H9 (cell line): ENCODE measurements around the gene OR2V1. TPM values are rescaled to one million over a fixed set of nuclear protein-coding genes. Genes with fewer than 3 reads are reported as not detected.
A peak's percentile ranks its signal among the peaks of the same experiment; 100 is the strongest.

Source experiments
- DNase-seq: peaks from one replicate; pipeline ENCODE4 v3.0.0-alpha.2; 2017
- H2AFZ ChIP-seq: one replicate; pipeline ENCODE4 v1.6.1; 2013; ENCODE audit warnings: mild to moderate bottlenecking, low read length, control low read depth, moderate library complexity
- H2AK5ac ChIP-seq: 2 replicates; pipeline ENCODE4 v1.6.1; 2013; ENCODE audit warnings: low read length, control low read depth, mixed read lengths; ENCODE audit not compliant: insufficient read length
- H2BK120ac ChIP-seq: one replicate; pipeline ENCODE4 v1.6.1; 2013; ENCODE audit warnings: low read depth, mild to moderate bottlenecking, low read length, control low read depth, inconsistent platforms; ENCODE audit not compliant: poor library complexity, severe bottlenecking
- H2BK12ac ChIP-seq: 2 replicates; pipeline ENCODE4 v1.6.1; 2013; ENCODE audit warnings: low read length, control low read depth, mixed read lengths, low read depth; ENCODE audit not compliant: insufficient read length
- H2BK15ac ChIP-seq: 2 replicates; pipeline ENCODE4 v1.6.1; 2013; ENCODE audit warnings: low read depth, low read length, control low read depth
- H2BK20ac ChIP-seq: one replicate; pipeline ENCODE4 v1.6.1; 2013; ENCODE audit warnings: low read depth, mild to moderate bottlenecking, low read length, control low read depth, inconsistent platforms; ENCODE audit not compliant: poor library complexity, severe bottlenecking
- H2BK5ac ChIP-seq: 2 replicates; pipeline ENCODE4 v1.6.1; 2013; ENCODE audit warnings: low read length, control low read depth, mixed read lengths; ENCODE audit not compliant: insufficient read length
- H3K14ac ChIP-seq: 2 replicates; pipeline ENCODE4 v1.6.1; 2013; ENCODE audit warnings: low read length, control low read depth; ENCODE audit not compliant: insufficient read depth
- H3K18ac ChIP-seq: 2 replicates; pipeline ENCODE4 v1.6.1; 2013; ENCODE audit warnings: low read depth, mild to moderate bottlenecking, mixed read lengths, low read length, control low read depth; ENCODE audit not compliant: insufficient read length
- H3K23ac ChIP-seq: 2 replicates; pipeline ENCODE4 v1.6.1; 2013; ENCODE audit warnings: low read length, control low read depth, mixed read lengths, low read depth; ENCODE audit not compliant: insufficient read length
- H3K23me2 ChIP-seq: 2 replicates; pipeline ENCODE4 v1.6.1; 2013; ENCODE audit warnings: low read depth, mild to moderate bottlenecking, mixed read lengths, low read length, control low read depth; ENCODE audit not compliant: insufficient read length, poor library complexity, severe bottlenecking
- H3K27ac ChIP-seq: 2 replicates; pipeline ENCODE4 v1.5.1; 2013; ENCODE audit warnings: low read length, control low read depth, mixed read lengths, low read depth; ENCODE audit not compliant: insufficient read length
- H3K27me3 ChIP-seq: 2 replicates; pipeline ENCODE4 v1.6.1; 2013; ENCODE audit warnings: low read length, control low read depth, inconsistent platforms; ENCODE audit not compliant: insufficient read depth
- H3K4ac ChIP-seq: 2 replicates; pipeline ENCODE4 v1.6.1; 2013; ENCODE audit warnings: low read depth, mild to moderate bottlenecking, control low read depth, inconsistent platforms, low read length, moderate library complexity
- H3K4me1 ChIP-seq: 2 replicates; pipeline ENCODE4 v1.6.1; 2013; ENCODE audit warnings: low read length, control low read depth, inconsistent platforms; ENCODE audit not compliant: insufficient read depth
- H3K4me2 ChIP-seq: 2 replicates; pipeline ENCODE4 v1.6.1; 2013; ENCODE audit warnings: low read length, control low read depth, mixed read lengths; ENCODE audit not compliant: insufficient read length, insufficient read depth
- H3K56ac ChIP-seq: 2 replicates; pipeline ENCODE4 v1.6.1; 2013; ENCODE audit warnings: low read depth, mild to moderate bottlenecking, mixed read lengths, low read length, control low read depth; ENCODE audit not compliant: insufficient read length
- H3K79me1 ChIP-seq: 2 replicates; pipeline ENCODE4 v1.6.1; 2013; ENCODE audit warnings: low read depth, mild to moderate bottlenecking, moderate library complexity, low read length, control low read depth, inconsistent platforms; ENCODE audit not compliant: insufficient read depth, poor library complexity, severe bottlenecking
- H3K79me2 ChIP-seq: 2 replicates; pipeline ENCODE4 v1.6.1; 2013; ENCODE audit warnings: low read length, control low read depth, inconsistent platforms; ENCODE audit not compliant: insufficient read depth
- H3K9ac ChIP-seq: 2 replicates; pipeline ENCODE4 v1.6.1; 2013; ENCODE audit warnings: low read length, control low read depth, mixed read lengths; ENCODE audit not compliant: insufficient read length; ENCODE audit errors: extremely low read depth
- H3K9me3 ChIP-seq: one replicate; pipeline ENCODE4 v1.6.1; 2013; ENCODE audit warnings: low read depth, low read length, inconsistent platforms; ENCODE audit not compliant: control insufficient read depth
- H3T11ph ChIP-seq: one replicate; pipeline ENCODE4 v1.6.1; 2013; ENCODE audit warnings: mild to moderate bottlenecking, low read length, control low read depth, inconsistent platforms
- H4K20me1 ChIP-seq: one replicate; pipeline ENCODE4 v1.6.1; 2013; ENCODE audit not compliant: control insufficient read depth, insufficient read length, insufficient read depth
- H4K5ac ChIP-seq: 2 replicates; pipeline ENCODE4 v1.6.1; 2013; ENCODE audit warnings: low read depth, mild to moderate bottlenecking, mixed read lengths, low read length, control low read depth; ENCODE audit not compliant: insufficient read length
- H4K8ac ChIP-seq: replicated peaks from 2 replicates; pipeline ENCODE4 v1.6.1; 2013; ENCODE audit warnings: low read length, control low read depth, mixed read lengths, low read depth; ENCODE audit not compliant: insufficient read length
- H4K91ac ChIP-seq: 2 replicates; pipeline ENCODE4 v1.6.1; 2013; ENCODE audit warnings: low read depth, mild to moderate bottlenecking, moderate library complexity, mixed read lengths, low read length, control low read depth; ENCODE audit not compliant: insufficient read length
- H3K27ac Mint-ChIP-seq, 3 experiments: 2 replicates in 2 of 3; 3 replicates in 1 of 3; pipeline ENCODE4 v1.8.0; 2020 to 2021; ENCODE audit warnings: mixed read lengths in 3 of 3, mild to moderate bottlenecking in 1 of 3, moderate library complexity in 1 of 3
- H3K27me3 Mint-ChIP-seq: 2 replicates; pipeline ENCODE4 v1.8.0; 2021; ENCODE audit warnings: low read depth, mild to moderate bottlenecking, moderate library complexity, mixed read lengths
- H3K36me3 Mint-ChIP-seq, 3 experiments: 2 replicates in 2 of 3; 3 replicates in 1 of 3; pipeline ENCODE4 v1.8.0; 2020 to 2021; ENCODE audit warnings: low read depth in 3 of 3, mixed read lengths in 3 of 3; ENCODE audit not compliant: insufficient read depth in 1 of 3
- H3K4me1 Mint-ChIP-seq, 2 experiments: 2 replicates each; pipeline ENCODE4 v1.8.0; 2020; ENCODE audit warnings: mixed read lengths in 2 of 2
- H3K4me3 Mint-ChIP-seq, 2 experiments: 2 replicates in 1 of 2; 3 replicates in 1 of 2; pipeline ENCODE4 v1.8.0; 2020 to 2021; ENCODE audit warnings: mild to moderate bottlenecking in 2 of 2, mixed read lengths in 2 of 2, moderate library complexity in 1 of 2
- H3K9me3 Mint-ChIP-seq, 2 experiments: 2 replicates in 1 of 2; 3 replicates in 1 of 2; pipeline ENCODE4 v1.8.0; 2020; ENCODE audit warnings: mild to moderate bottlenecking in 2 of 2, mixed read lengths in 2 of 2, moderate library complexity in 1 of 2
- WGBS: extraction: QIAGEN DNeasy Blood & Tissue Kit; methylation state at CpG from one replicate; pipeline ENCODE4 v1.1.7; 2013; ENCODE audit warnings: missing lambda C conversion rate, low lambda C conversion rate, mixed read lengths; ENCODE audit not compliant: insufficient read length; ENCODE audit errors: extremely low coverage; 5-methylcytosine and 5-hydroxymethylcytosine counted together
- total RNA-seq: library from RNA; stranded (reverse); gene quantifications from 2 replicates; pipeline ENCODE4 v1.2.1, GENCODE V29; 2021
- TF ChIP-seq, protein P1 (sequence below): fragments of 200-600 bp; sonication (generic); conservative IDR thresholded peaks from 3 replicates; pipeline ENCODE4 v1.8.0; 2021; ENCODE audit warnings: antibody characterized with exemption, mild to moderate bottlenecking

Gene OR2V1
- total RNA-seq, 1 experiment from 2014 or later, result not detected

DNA sequence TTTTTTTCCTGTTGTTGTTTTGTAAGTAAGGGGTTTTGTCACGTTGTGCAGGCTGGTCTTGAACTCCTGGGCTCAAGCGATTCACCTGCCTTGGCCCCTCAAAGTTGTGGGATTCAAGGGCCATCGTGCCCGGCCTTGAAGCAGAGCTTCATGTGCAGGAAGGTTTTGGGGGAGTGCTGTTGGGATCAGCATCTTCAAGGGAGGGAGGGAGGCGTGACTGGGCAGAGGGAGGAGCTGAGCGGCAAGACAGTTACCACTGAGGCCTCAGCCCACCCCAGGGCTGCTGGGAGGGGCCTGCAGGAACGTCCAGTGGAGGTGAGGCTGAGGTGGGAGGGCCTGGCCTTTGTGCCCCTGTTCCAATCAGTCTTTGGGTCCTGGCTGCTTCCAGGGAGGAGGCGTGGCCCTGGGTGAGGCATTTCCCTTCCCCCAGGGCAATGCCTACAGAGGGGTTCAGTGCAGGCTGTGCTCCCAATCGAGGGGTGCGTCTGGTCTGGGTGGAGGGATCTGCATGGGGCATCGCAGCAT lies 21.4 kb downstream of the OR2V1 start:
- no peak overlapping the region for H4K8ac ChIP-seq

More for the DNA sequence above, 21.4 kb downstream of the OR2V1 start:
- H4K91ac ChIP-seq, result no peak overlapping the region
- peak; percentile 90 for DNase-seq
- no CpG with 5 or more reads among the region's 11 CpGs for WGBS
- Mint-ChIP-seq H3K4me3 (peak overlapping the region in 1 of 2 experiments; percentile 58; a peak in 2 of 5 replicates), H3K27ac (peak overlapping the region in 1 of 3 experiments; percentile 27; a peak in 1 of 7 replicates), H3K27me3 (peaks cover 77% of the 10 kb centered on the region), H3K4me1 (peaks cover 28 to 29% of the 10 kb centered on the region in 2 experiments), H3K36me3 (peaks cover 0 to 8% (median 2%) of the 10 kb centered on the region in 3 experiments; a peak in 4 of 7 replicates), H3K9me3 (peaks cover 8% of the 10 kb centered on the region in 2 experiments; a peak in 4 of 5 replicates)
- no peaks in the 10 kb centered on the region for H3K9me3 ChIP-seq
- TF ChIP-seq, protein P1, sequence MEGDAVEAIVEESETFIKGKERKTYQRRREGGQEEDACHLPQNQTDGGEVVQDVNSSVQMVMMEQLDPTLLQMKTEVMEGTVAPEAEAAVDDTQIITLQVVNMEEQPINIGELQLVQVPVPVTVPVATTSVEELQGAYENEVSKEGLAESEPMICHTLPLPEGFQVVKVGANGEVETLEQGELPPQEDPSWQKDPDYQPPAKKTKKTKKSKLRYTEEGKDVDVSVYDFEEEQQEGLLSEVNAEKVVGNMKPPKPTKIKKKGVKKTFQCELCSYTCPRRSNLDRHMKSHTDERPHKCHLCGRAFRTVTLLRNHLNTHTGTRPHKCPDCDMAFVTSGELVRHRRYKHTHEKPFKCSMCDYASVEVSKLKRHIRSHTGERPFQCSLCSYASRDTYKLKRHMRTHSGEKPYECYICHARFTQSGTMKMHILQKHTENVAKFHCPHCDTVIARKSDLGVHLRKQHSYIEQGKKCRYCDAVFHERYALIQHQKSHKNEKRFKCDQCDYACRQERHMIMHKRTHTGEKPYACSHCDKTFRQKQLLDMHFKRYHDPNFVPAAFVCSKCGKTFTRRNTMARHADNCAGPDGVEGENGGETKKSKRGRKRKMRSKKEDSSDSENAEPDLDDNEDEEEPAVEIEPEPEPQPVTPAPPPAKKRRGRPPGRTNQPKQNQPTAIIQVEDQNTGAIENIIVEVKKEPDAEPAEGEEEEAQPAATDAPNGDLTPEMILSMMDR, result no peak
- H3K14ac ChIP-seq, result no peak overlapping the region; the same call in 1 of the 2 replicates
- no peak overlapping the region for H3K56ac ChIP-seq
- no peak overlapping the region for H2AFZ ChIP-seq
- no peaks in the 10 kb centered on the region for H4K20me1 ChIP-seq
- H2BK12ac ChIP-seq, result no peak overlapping the region
- no peak overlapping the region for H3K27ac ChIP-seq
- H2BK15ac ChIP-seq, result no peak overlapping the region
- H3K9ac ChIP-seq, result no peak overlapping the region
- no peak overlapping the region for H3T11ph ChIP-seq
- no peak overlapping the region for H3K18ac ChIP-seq
- no peak overlapping the region for H2BK5ac ChIP-seq
- no peak overlapping the region for H3K4ac ChIP-seq
- no peaks in the 10 kb centered on the region for H3K79me1 ChIP-seq
- H2AK5ac ChIP-seq, result no peak overlapping the region
- peaks cover 3% of the 10 kb centered on the region; the same call in 1 of the 2 replicates for H3K27me3 ChIP-seq
- H3K79me2 ChIP-seq, result no peaks in the 10 kb centered on the region
- no peak overlapping the region for H3K23ac ChIP-seq
- no peak overlapping the region for H4K5ac ChIP-seq
- no peak overlapping the region for H3K4me2 ChIP-seq
- peaks cover 3% of the 10 kb centered on the region; the same call in 1 of the 2 replicates for H3K4me1 ChIP-seq
- no peak overlapping the region for H2BK120ac ChIP-seq
- H2BK20ac ChIP-seq, result no peak overlapping the region
- H3K23me2 ChIP-seq, result peaks cover 1% of the 10 kb centered on the region
